Measurements from ENCODE around the gene CRB3. TPM values are rescaled to one million over a fixed set of nuclear protein-coding genes. Genes with fewer than 3 reads are reported as not detected.
"Not testable (repeated sequence)": the region's sequence is repeated elsewhere in the genome, so short reads cannot be mapped to it uniquely, and the experiment has no call there.

The CRB3 gene
- total RNA-seq, 1 donor from 2014 or later = not detected

GRCh38 chr19:6424195-6424938 is 39.7 kb upstream of the CRB3 start, which contains the start of gene KHSRP:
Gene KHSRP, minus strand, starts transcription at chr19:6424811. Its CDS starts 110 bp downstream, at chr19:6424701.
- peak within 1 kb of the TSS; percentile 88 for H3K27ac Mint-ChIP-seq (ENCODE audit: unreplicated experiment)
- H3K4me1 Mint-ChIP-seq = peaks cover 34% of the 10 kb centered on the region
- peaks cover 7% of the 10 kb centered on the region for H3K36me3 Mint-ChIP-seq (ENCODE audit: low read depth)
- H3K27me3 Mint-ChIP-seq (ENCODE audit: low read depth) = peaks cover 7% of the 10 kb centered on the region
- TF ChIP-seq CTCF (conservative IDR thresholded peaks at IDR 0.05) = no peak
- H3K9me3 Mint-ChIP-seq = peaks cover 2% of the 10 kb centered on the region
- no peak for DNase-seq (ENCODE audit: low read depth, low spot score)
- H3K4me3 Mint-ChIP-seq = peak within 1 kb of the TSS; percentile 97

- H3K27ac Mint-ChIP-seq (ENCODE audit: unreplicated experiment) = no peak overlapping the region
- H3K9me3 Mint-ChIP-seq = peaks cover 2% of the 10 kb centered on the region
- H3K36me3 Mint-ChIP-seq (ENCODE audit: low read depth) = peaks cover 7% of the 10 kb centered on the region
- DNase-seq (ENCODE audit: low read depth, low spot score) = peak; percentile 96
- no peak for TF ChIP-seq CTCF (conservative IDR thresholded peaks at IDR 0.05)
- peak overlapping the region; percentile 94 for H3K4me3 Mint-ChIP-seq
- peaks cover 14% of the 10 kb centered on the region for H3K27me3 Mint-ChIP-seq (ENCODE audit: low read depth)
- H3K4me1 Mint-ChIP-seq = peaks cover 34% of the 10 kb centered on the region
These were observed 38.9 kb upstream of the CRB3 start for GRCh38 chr19:6424939-6425731.

DNA sequence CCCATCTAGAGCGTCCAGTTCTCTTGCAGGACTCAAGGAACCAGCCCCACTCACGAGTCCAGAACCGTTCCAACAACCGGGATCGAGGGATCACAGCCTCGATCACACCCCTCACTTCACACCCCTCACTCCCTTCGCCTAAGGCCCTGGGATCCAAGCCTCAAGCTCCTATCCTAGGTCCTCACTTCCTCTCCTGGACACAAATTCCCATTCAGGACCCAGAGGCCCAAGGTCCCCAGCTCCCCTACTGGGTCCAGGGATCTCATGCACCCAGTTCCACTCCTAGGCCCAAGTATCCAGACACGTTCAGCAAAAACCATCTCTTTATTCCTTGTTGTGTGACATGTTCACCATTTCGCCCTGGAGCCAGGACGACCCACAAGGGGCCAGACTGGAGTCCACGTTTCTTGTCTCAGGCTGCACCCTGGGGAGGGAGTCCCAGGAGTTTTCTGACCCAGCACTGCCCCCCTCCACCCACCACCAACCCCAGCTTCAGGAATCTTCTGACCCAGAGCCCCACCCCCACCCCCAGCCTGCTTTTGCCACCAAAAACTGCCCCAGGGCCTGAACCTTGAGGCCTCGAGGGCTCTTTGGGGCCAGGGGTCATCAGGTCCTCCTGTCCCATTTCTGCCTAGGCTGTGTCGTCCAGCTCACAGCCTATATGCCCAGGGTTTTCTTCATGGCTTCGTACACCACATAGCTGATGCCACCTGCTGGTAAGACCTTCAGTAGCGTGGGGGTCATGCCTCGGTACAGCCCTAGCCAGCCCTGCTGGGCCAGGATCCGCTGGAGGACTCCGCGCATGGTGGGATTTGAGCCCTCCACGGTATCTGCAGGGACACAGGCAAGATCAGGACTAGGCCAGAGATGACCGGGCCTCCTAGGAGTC is 38.1 kb upstream of the CRB3 start:
- H3K27me3 Mint-ChIP-seq (ENCODE audit: low read depth) = peaks cover 20% of the 10 kb centered on the region
- H3K4me3 Mint-ChIP-seq = peak overlapping the region; percentile 52
- peaks cover 29% of the 10 kb centered on the region for H3K4me1 Mint-ChIP-seq
- peaks cover 3% of the 10 kb centered on the region for H3K36me3 Mint-ChIP-seq (ENCODE audit: low read depth)
- no peak for DNase-seq (ENCODE audit: low read depth, low spot score)
- TF ChIP-seq CTCF (conservative IDR thresholded peaks at IDR 0.05) = peak; percentile 20
- H3K27ac Mint-ChIP-seq (ENCODE audit: unreplicated experiment) = peak overlapping the region; percentile 14
- peaks cover 2% of the 10 kb centered on the region for H3K9me3 Mint-ChIP-seq

GRCh38 chr19:6427131-6427530 is 36.9 kb upstream of the CRB3 start:
- Mint-ChIP-seq H3K27me3 (ENCODE audit: low read depth) (peaks cover 24% of the 10 kb centered on the region), H3K4me1 (peaks cover 24% of the 10 kb centered on the region), H3K36me3 (ENCODE audit: low read depth) (peaks cover 2% of the 10 kb centered on the region), H3K27ac (ENCODE audit: unreplicated experiment) (no peak overlapping the region), H3K9me3 (peaks cover 2% of the 10 kb centered on the region), H3K4me3 (no peak overlapping the region)
- DNase-seq (ENCODE audit: low read depth, low spot score) = no peak
- no peak for TF ChIP-seq CTCF (conservative IDR thresholded peaks at IDR 0.05)

GRCh38 chr19:6428692-6429418 is 35.2 kb upstream of the CRB3 start:
- not testable (repeated sequence) for H3K36me3 Mint-ChIP-seq (ENCODE audit: low read depth); DNase-seq (ENCODE audit: low read depth, low spot score); H3K27ac Mint-ChIP-seq (ENCODE audit: unreplicated experiment); H3K4me1 Mint-ChIP-seq; H3K9me3 Mint-ChIP-seq; H3K4me3 Mint-ChIP-seq
- H3K27me3 Mint-ChIP-seq (ENCODE audit: low read depth) = peaks cover 24% of the 10 kb centered on the region

Measured in neural crest cell (in vitro differentiated cells).